ENCODE results near the gene POGZ.

POGZ gene

GRCh38 chr1:151371370-151372057 lies 87.8 kb downstream of the POGZ start:
- DNase-seq (ENCODE audit: low read depth in 2 of 2) = no peak

GRCh38 chr1:151370211-151370911 lies 88.9 kb downstream of the POGZ start:
- DNase-seq (ENCODE audit: low read depth in 2 of 2) = no peak

GRCh38 chr1:151369621-151370048 lies 89.7 kb downstream of the POGZ start:
- no peak for DNase-seq (ENCODE audit: low read depth in 2 of 2)

GRCh38 chr1:151369302-151369610 lies 90.0 kb downstream of the POGZ start:
- DNase-seq (ENCODE audit: low read depth in 2 of 2) = no peak

GRCh38 chr1:151368393-151369301 lies 90.6 kb downstream of the POGZ start:
- DNase-seq (ENCODE audit: low read depth in 2 of 2) = no peak

GRCh38 chr1:151367658-151368392 lies 91.5 kb downstream of the POGZ start:
- DNase-seq (ENCODE audit: low read depth in 2 of 2) = no peak

GRCh38 chr1:151364996-151365395 lies 94.3 kb downstream of the POGZ start:
- DNase-seq (ENCODE audit: low read depth in 2 of 2) = no peak

GRCh38 chr1:151362308-151363155 lies 96.8 kb downstream of the POGZ start:
- DNase-seq (ENCODE audit: low read depth in 2 of 2) = no peak

- DNase-seq (ENCODE audit: low read depth in 2 of 2) = no peak
Measured at GRCh38 chr1:151361883-151362282, 97.4 kb downstream of the POGZ start.

- DNase-seq (ENCODE audit: low read depth in 2 of 2) = no peak
Measured at GRCh38 chr1:151356696-151357095, 102.6 kb downstream of the POGZ start.
